Ishikawa (cell line): ENCODE results near the gene ZDHHC12.

ENCODE experiments used
- CEBPB ChIP-seq: IDR thresholded peaks from 2 replicates; pipeline ENCODE4 v1.6.1; 2012
- CREB1 ChIP-seq: IDR thresholded peaks from 2 replicates; pipeline ENCODE4 v1.6.1; 2012; ENCODE audit warnings: low read depth
- EGR1 ChIP-seq: IDR thresholded peaks from 2 replicates; pipeline ENCODE4 v1.6.1; 2012
- EP300 ChIP-seq: IDR thresholded peaks from 2 replicates; pipeline ENCODE4 v1.6.1; 2012; ENCODE audit warnings: borderline replicate concordance
- MAX ChIP-seq: IDR thresholded peaks from 2 replicates; pipeline ENCODE4 v1.6.1; 2012
- RAD21 ChIP-seq: IDR thresholded peaks from 2 replicates; pipeline ENCODE4 v1.6.1; 2012; ENCODE audit warnings: low read depth
- TAF1 ChIP-seq: IDR thresholded peaks from 2 replicates; pipeline ENCODE4 v1.6.1; 2012; ENCODE audit warnings: low read depth, mild to moderate bottlenecking
- TCF12 ChIP-seq: IDR thresholded peaks from 2 replicates; pipeline ENCODE4 v1.6.1; 2012; ENCODE audit warnings: low read depth
- TEAD4 ChIP-seq: IDR thresholded peaks from 2 replicates; pipeline ENCODE4 v1.6.1; 2012
- YY1 ChIP-seq: IDR thresholded peaks from 2 replicates; pipeline ENCODE4 v1.6.1; 2012; ENCODE audit warnings: low read depth
- TF ChIP-seq, protein P1 (sequence below): IDR thresholded peaks from 2 replicates; pipeline ENCODE4 v1.6.1; 2012
- TF ChIP-seq, protein P2 (sequence below): IDR thresholded peaks from 2 replicates; pipeline ENCODE4 v1.6.1; 2012; ENCODE audit warnings: low read depth, mild to moderate bottlenecking

- TF ChIP-seq CREB1 (no peak), EP300 (no peak), TAF1 (no peak), YY1 (no peak), EGR1 (no peak), TEAD4 (no peak), TCF12 (no peak), RAD21 (no peak), MAX (no peak), CEBPB (no peak)
- TF ChIP-seq, protein P1, sequence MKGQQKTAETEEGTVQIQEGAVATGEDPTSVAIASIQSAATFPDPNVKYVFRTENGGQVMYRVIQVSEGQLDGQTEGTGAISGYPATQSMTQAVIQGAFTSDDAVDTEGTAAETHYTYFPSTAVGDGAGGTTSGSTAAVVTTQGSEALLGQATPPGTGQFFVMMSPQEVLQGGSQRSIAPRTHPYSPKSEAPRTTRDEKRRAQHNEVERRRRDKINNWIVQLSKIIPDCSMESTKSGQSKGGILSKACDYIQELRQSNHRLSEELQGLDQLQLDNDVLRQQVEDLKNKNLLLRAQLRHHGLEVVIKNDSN, result no peak
- TF ChIP-seq, protein P2, sequence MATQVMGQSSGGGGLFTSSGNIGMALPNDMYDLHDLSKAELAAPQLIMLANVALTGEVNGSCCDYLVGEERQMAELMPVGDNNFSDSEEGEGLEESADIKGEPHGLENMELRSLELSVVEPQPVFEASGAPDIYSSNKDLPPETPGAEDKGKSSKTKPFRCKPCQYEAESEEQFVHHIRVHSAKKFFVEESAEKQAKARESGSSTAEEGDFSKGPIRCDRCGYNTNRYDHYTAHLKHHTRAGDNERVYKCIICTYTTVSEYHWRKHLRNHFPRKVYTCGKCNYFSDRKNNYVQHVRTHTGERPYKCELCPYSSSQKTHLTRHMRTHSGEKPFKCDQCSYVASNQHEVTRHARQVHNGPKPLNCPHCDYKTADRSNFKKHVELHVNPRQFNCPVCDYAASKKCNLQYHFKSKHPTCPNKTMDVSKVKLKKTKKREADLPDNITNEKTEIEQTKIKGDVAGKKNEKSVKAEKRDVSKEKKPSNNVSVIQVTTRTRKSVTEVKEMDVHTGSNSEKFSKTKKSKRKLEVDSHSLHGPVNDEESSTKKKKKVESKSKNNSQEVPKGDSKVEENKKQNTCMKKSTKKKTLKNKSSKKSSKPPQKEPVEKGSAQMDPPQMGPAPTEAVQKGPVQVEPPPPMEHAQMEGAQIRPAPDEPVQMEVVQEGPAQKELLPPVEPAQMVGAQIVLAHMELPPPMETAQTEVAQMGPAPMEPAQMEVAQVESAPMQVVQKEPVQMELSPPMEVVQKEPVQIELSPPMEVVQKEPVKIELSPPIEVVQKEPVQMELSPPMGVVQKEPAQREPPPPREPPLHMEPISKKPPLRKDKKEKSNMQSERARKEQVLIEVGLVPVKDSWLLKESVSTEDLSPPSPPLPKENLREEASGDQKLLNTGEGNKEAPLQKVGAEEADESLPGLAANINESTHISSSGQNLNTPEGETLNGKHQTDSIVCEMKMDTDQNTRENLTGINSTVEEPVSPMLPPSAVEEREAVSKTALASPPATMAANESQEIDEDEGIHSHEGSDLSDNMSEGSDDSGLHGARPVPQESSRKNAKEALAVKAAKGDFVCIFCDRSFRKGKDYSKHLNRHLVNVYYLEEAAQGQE, result no peak
Measured at GRCh38 chr9:128706671-128707381, 17.1 kb downstream of the ZDHHC12 start.
